H1 (cell line): ENCODE results near the gene AGRN. TPM values are rescaled to one million over a fixed set of nuclear protein-coding genes. Genes with fewer than 3 reads are reported as not detected.

ENCODE experiments used
- CTCF ChIA-PET: fragments of 300-600 bp; sonication (Branson Sonifier 250); formaldehyde crosslinking; loops from one replicate; lab custom pipeline; 2021; ENCODE audit not compliant: partially characterized antibody; lab: Charles Lee
- POLR2A ChIA-PET: fragments of 300-600 bp; sonication (Branson Sonifier 250); formaldehyde crosslinking; loops from one replicate; lab custom pipeline; 2021; ENCODE audit warnings: inconsistent platforms; ENCODE audit not compliant: partially characterized antibody; lab: Charles Lee
- DNase-seq, 2 experiments: peaks; one replicate each; pipeline versions ENCODE4 v3.0.0 to v3.0.0-alpha.2; 2010 to 2022; ENCODE audit warnings: low spot score in 2 of 2, low read depth in 1 of 2, mixed read lengths in 1 of 2
- FAIRE-seq: peaks from 2 replicates; lab custom pipeline; 2011; peaks lifted over from hg19 to GRCh38; lab: Jason Lieb, UNC
- H2AFZ ChIP-seq: 2 replicates; pipeline ENCODE4 v1.8.1; 2012; ENCODE audit warnings: low read length, inconsistent platforms
- H2AK5ac ChIP-seq: 2 replicates; pipeline ENCODE4 v1.6.1; 2013; ENCODE audit warnings: low read depth, low read length
- H2BK120ac ChIP-seq: replicated peaks from 2 replicates; pipeline ENCODE3; 2013; ENCODE audit warnings: low read depth, low read length, inconsistent platforms
- H2BK12ac ChIP-seq: 2 replicates; pipeline ENCODE4 v1.6.1; 2013; ENCODE audit warnings: low read depth, low read length
- H2BK15ac ChIP-seq: 2 replicates; pipeline ENCODE4 v1.6.1; 2013; ENCODE audit warnings: low read length
- H2BK20ac ChIP-seq: 2 replicates; pipeline ENCODE4 v1.6.1; 2013; ENCODE audit warnings: low read length
- H2BK5ac ChIP-seq: 2 replicates; pipeline ENCODE4 v1.6.1; 2013; ENCODE audit warnings: low read depth, low read length
- H3K14ac ChIP-seq: 2 replicates; pipeline ENCODE4 v1.6.1; 2013; ENCODE audit warnings: inconsistent platforms; ENCODE audit not compliant: insufficient read length
- H3K18ac ChIP-seq: 2 replicates; pipeline ENCODE4 v1.6.1; 2013; ENCODE audit warnings: low read length; ENCODE audit errors: extremely low read depth
- H3K23ac ChIP-seq: 2 replicates; pipeline ENCODE4 v1.6.1; 2013; ENCODE audit warnings: inconsistent platforms; ENCODE audit not compliant: insufficient read length
- H3K23me2 ChIP-seq: 2 replicates; pipeline ENCODE4 v1.6.1; 2013; ENCODE audit warnings: low read depth, low read length
- H3K27ac ChIP-seq: 2 replicates; pipeline ENCODE4 v1.6.1; 2011; ENCODE audit warnings: low read depth, low read length, inconsistent platforms
- H3K27me3 ChIP-seq, 4 experiments: replicated peaks in 1 of 4; 1 replicate in 1 of 4; 2 replicates in 3 of 4; pipeline versions ENCODE4 v1.6.1 to v1.8.1; 2011 to 2013; ENCODE audit warnings: low read length in 3 of 4, mild to moderate bottlenecking in 3 of 4, inconsistent platforms in 2 of 4, mixed read lengths in 2 of 4, moderate library complexity in 1 of 4; ENCODE audit not compliant: control insufficient read depth in 3 of 4, insufficient read depth in 3 of 4; ENCODE audit errors: extremely low read depth in 1 of 4
- H3K36me3 ChIP-seq, 4 experiments: 2 replicates each; pipeline versions ENCODE4 v1.6.1 to v1.8.1; 2011 to 2013; ENCODE audit warnings: mild to moderate bottlenecking in 4 of 4, low read length in 3 of 4, moderate library complexity in 2 of 4, control low read depth in 1 of 4, inconsistent platforms in 1 of 4; ENCODE audit not compliant: insufficient read depth in 4 of 4, control insufficient read depth in 2 of 4
- H3K4ac ChIP-seq: replicated peaks from 2 replicates; pipeline ENCODE3; 2013; ENCODE audit warnings: low read length, low read depth, mixed read lengths, inconsistent platforms; ENCODE audit not compliant: insufficient read length
- H3K4me1 ChIP-seq, 4 experiments: replicated peaks in 1 of 4; 1 replicate in 1 of 4; 2 replicates in 3 of 4; pipeline versions ENCODE4 v1.6.1 to v1.8.1; 2011 to 2013; ENCODE audit warnings: low read length in 3 of 4, inconsistent platforms in 2 of 4, mixed read lengths in 1 of 4; ENCODE audit not compliant: insufficient read depth in 4 of 4, control insufficient read depth in 3 of 4
- H3K4me2 ChIP-seq, 2 experiments: 2 replicates each; pipeline versions ENCODE4 v1.6.1 to v1.8.1; 2011 to 2013; ENCODE audit warnings: low read depth in 2 of 2, low read length in 2 of 2, control low read depth in 1 of 2, inconsistent platforms in 1 of 2, mild to moderate bottlenecking in 1 of 2; ENCODE audit not compliant: insufficient read depth in 1 of 2
- H3K4me3 ChIP-seq, 4 experiments: fragments of 200-600, 300-600 bp in 1 of 4; sonication (generic), shearing (Covaris generic), sonication (Bioruptor Twin) in 1 of 4; 2 replicates each; pipeline versions ENCODE4 v1.5.1 to v1.8.1; 2011 to 2016; ENCODE audit warnings: low read length in 4 of 4, low read depth in 3 of 4, control low read depth in 2 of 4, inconsistent platforms in 2 of 4, mild to moderate bottlenecking in 2 of 4, mixed read lengths in 1 of 4, moderate library complexity in 1 of 4; ENCODE audit not compliant: insufficient read depth in 2 of 4; ENCODE audit errors: extremely low read depth in 1 of 4
- H3K56ac ChIP-seq: replicated peaks from 2 replicates; pipeline ENCODE3; 2013; ENCODE audit warnings: low read depth, mild to moderate bottlenecking, mixed read lengths, low read length, inconsistent platforms; ENCODE audit not compliant: insufficient read length
- H3K79me1 ChIP-seq: 2 replicates; pipeline ENCODE4 v1.6.1; 2013; ENCODE audit warnings: low read depth, low read length, control low read depth
- H3K79me2 ChIP-seq, 2 experiments: 2 replicates each; pipeline versions ENCODE4 v1.6.1 to v1.8.1; 2012 to 2013; ENCODE audit warnings: low read length in 2 of 2, mild to moderate bottlenecking in 2 of 2, inconsistent platforms in 1 of 2; ENCODE audit not compliant: insufficient read depth in 2 of 2, control insufficient read depth in 1 of 2
- H3K9ac ChIP-seq, 4 experiments: replicated peaks in 1 of 4; 1 replicate in 1 of 4; 2 replicates in 3 of 4; pipeline versions ENCODE4 v1.6.1 to v1.8.1; 2011 to 2013; ENCODE audit warnings: low read depth in 3 of 4, low read length in 3 of 4, control low read depth in 2 of 4, mild to moderate bottlenecking in 2 of 4, moderate library complexity in 2 of 4, inconsistent platforms in 1 of 4; ENCODE audit errors: extremely low read depth in 1 of 4
- H3K9me3 ChIP-seq, 2 experiments: 2 replicates each; pipeline versions ENCODE4 v1.6.1 to v1.8.1; 2012 to 2013; ENCODE audit warnings: mild to moderate bottlenecking in 2 of 2, moderate library complexity in 2 of 2, control low read depth in 1 of 2, inconsistent platforms in 1 of 2, low read depth in 1 of 2, low read length in 1 of 2, mixed read lengths in 1 of 2; ENCODE audit not compliant: insufficient read depth in 2 of 2
- H4K20me1 ChIP-seq, 2 experiments: replicated peaks in 1 of 2; 2 replicates each; pipeline versions ENCODE3 to v1.8.1; 2011 to 2013; ENCODE audit warnings: inconsistent platforms in 2 of 2, low read length in 2 of 2, mild to moderate bottlenecking in 1 of 2; ENCODE audit not compliant: insufficient read depth in 2 of 2, control insufficient read depth in 1 of 2
- H4K5ac ChIP-seq: 2 replicates; pipeline ENCODE4 v1.6.1; 2013; ENCODE audit warnings: low read length, low read depth, mixed read lengths, inconsistent platforms; ENCODE audit not compliant: insufficient read length
- H4K8ac ChIP-seq: 2 replicates; pipeline ENCODE4 v1.8.0; 2013; ENCODE audit warnings: mild to moderate bottlenecking, moderate library complexity, low read length, inconsistent platforms; ENCODE audit not compliant: insufficient read depth; ENCODE audit errors: extremely low read depth
- H4K91ac ChIP-seq: replicated peaks from 2 replicates; pipeline ENCODE3; 2013; ENCODE audit warnings: low read length, mixed read lengths, inconsistent platforms; ENCODE audit not compliant: insufficient read length
- JUN ChIP-seq: IDR thresholded peaks from 2 replicates; pipeline ENCODE4 v1.6.1; 2011; ENCODE audit warnings: low read depth, mild to moderate bottlenecking, improper control_type of control experiment, low read length
- PHF8 ChIP-seq: fragments of 200-600 bp; sonication (generic); conservative IDR thresholded peaks from 2 replicates; pipeline ENCODE4 v1.7.1; 2012; ENCODE audit warnings: low read depth, mild to moderate bottlenecking, inconsistent platforms, low read length, moderate library complexity
- RFX5 ChIP-seq: IDR thresholded peaks from 2 replicates; pipeline ENCODE4 v1.6.1; 2011; ENCODE audit warnings: low read depth, low read length, improper control_type of control experiment, borderline replicate concordance
- SIX5 ChIP-seq: IDR thresholded peaks from 2 replicates; pipeline ENCODE4 v1.6.1; 2011; ENCODE audit warnings: mild to moderate bottlenecking, low read depth, low read length
- TAF7 ChIP-seq: optimal IDR thresholded peaks from 2 replicates; pipeline ENCODE3; 2011; ENCODE audit warnings: low read depth, mild to moderate bottlenecking, inconsistent platforms, low read length, moderate library complexity, borderline replicate concordance
- YY1 ChIP-seq: IDR thresholded peaks from 2 replicates; pipeline ENCODE4 v1.6.1; 2011; ENCODE audit warnings: low read depth, mild to moderate bottlenecking, low read length
- WGBS, 2 experiments: shearing (Covaris generic) in 1 of 2; methylation state at CpG; one replicate each; pipeline versions ENCODE4 v1.1.6 to v1.1.7; 2013 to 2015; ENCODE audit warnings: low lambda C conversion rate in 2 of 2, mixed read lengths in 2 of 2, inconsistent platforms in 1 of 2, low coverage in 1 of 2, missing lambda C conversion rate in 1 of 2; ENCODE audit not compliant: insufficient replicate concordance in 2 of 2, insufficient coverage in 1 of 2, insufficient read length in 1 of 2; ENCODE audit errors: extremely low coverage in 1 of 2, missing lambda C conversion rate in 1 of 2; 5-methylcytosine and 5-hydroxymethylcytosine counted together
- polyA plus RNA-seq, 7 experiments: library from polyadenylated mRNA; depleted of rRNA in 3 of 7; stranded (reverse) in 5 of 7; unstranded in 2 of 7; fragments of >200 nt in 5 of 7; fragments of 200-250 nt in 2 of 7; gene quantifications; 1 replicate in 5 of 7; 2 replicates in 1 of 7; 4 replicates in 1 of 7; pipeline versions ENCODE4 v1.2.1 to v1.2.3, GENCODE V29; 2011 to 2013; ENCODE audit warnings: missing spikeins in 2 of 7, mixed read lengths in 2 of 7
- total RNA-seq: library from RNA; stranded (reverse); fragmentation: NEBNext Ultra II Directional; extraction: Animal tissue kit (Norgen Biotek cat#: 25700); gene quantifications from 2 replicates; pipeline ENCODE4 v1.2.1, GENCODE V29; 2021

Gene AGRN
- total and polyA plus RNA-seq, 2 of the 8 experiments (the other 6 are each of a cell fraction or from before 2014, with no cell fraction given): 52.3 to 155 TPM

DNA sequence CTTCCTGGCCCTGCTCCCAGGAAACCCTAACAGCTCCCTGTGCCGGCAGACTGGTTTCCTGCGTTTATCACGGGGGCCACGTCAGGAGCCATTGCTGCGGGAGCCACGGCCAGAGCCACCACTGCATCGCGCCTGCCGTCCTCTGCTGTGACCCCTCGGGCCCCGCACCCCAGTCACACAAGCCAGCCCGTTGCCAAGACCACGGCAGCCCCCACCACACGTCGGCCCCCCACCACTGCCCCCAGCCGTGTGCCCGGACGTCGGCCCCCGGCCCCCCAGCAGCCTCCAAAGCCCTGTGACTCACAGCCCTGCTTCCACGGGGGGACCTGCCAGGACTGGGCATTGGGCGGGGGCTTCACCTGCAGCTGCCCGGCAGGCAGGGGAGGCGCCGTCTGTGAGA, 28.0 kb downstream of the AGRN start:
- Histone ChIP-seq H4K91ac (no peak overlapping the region), H3K27ac (no peak overlapping the region), H3K18ac (no peak overlapping the region), H3K4me3 (no peak overlapping the region), H2AFZ (no peak overlapping the region), H2BK20ac (no peak overlapping the region), H3K9me3 (no peaks in the 10 kb centered on the region), H3K27me3 (no peaks in the 10 kb centered on the region), H3K36me3 (peaks cover 8 to 83% (median 39%) of the 10 kb centered on the region in 4 experiments), H3K14ac (no peak overlapping the region), H4K8ac (no peak overlapping the region; the same call in 1 of the 2 replicates), H2BK120ac (no peak overlapping the region), H3K79me2 (no peaks in the 10 kb centered on the region), H3K9ac (no peak overlapping the region), H2BK12ac (no peak overlapping the region), H3K4ac (no peak overlapping the region), H3K4me2 (no peak overlapping the region), H2BK5ac (no peak overlapping the region), H3K23ac (no peak overlapping the region), H4K5ac (no peak overlapping the region), H2BK15ac (no peak overlapping the region), H3K56ac (no peak overlapping the region), H2AK5ac (no peak overlapping the region), H3K4me1 (no peaks in the 10 kb centered on the region), H3K23me2 (no peaks in the 10 kb centered on the region), H3K79me1 (peaks cover 7% of the 10 kb centered on the region), H4K20me1 (peaks cover 7 to 21% of the 10 kb centered on the region in 2 experiments)
- ChIA-PET CTCF (interaction anchor here (2.4 kb wide), 1 partner anchor 10 kb away, joined by 6 read pairs; no protein-coding TSS in a partner anchor), POLR2A (interaction anchor here (1.1 to 1.7 kb wide), 2 partner anchors 11 to 16 kb away, joined by 4 to 5 read pairs; no protein-coding TSS in a partner anchor)
- whole genome bisulfite sequencing, 2 experiments: 88% methylated on average over 8 of the region's 25 CpGs; no CpG with 5 or more reads in 1 of the 2 experiments
- no peak for TF ChIP-seq TAF7
- no peak for TF ChIP-seq RFX5
- TF ChIP-seq SIX5: no peak
- no peak for TF ChIP-seq YY1
- TF ChIP-seq PHF8: no peak
- no peak for TF ChIP-seq JUN
- DNase-seq (no peak), FAIRE-seq (no peak)
